A673 (cell line): Measurements from ENCODE around the gene TMEM184B. TPM values are rescaled to one million over a fixed set of nuclear protein-coding genes. Genes with fewer than 3 reads are reported as not detected.

Source experiments
- BruUV-seq: library from RNA; stranded (reverse); fragments of 400-500 nt; replicated peaks from 2 replicates; lab custom pipeline; 2021; lab: Mats Ljungman, UMichigan
- CTCF ChIA-PET: fragments of 300-600 bp; sonication (Branson Sonifier 250); formaldehyde crosslinking; loops from one replicate; lab custom pipeline; 2022; ENCODE audit warnings: antibody characterized with exemption; lab: Charles Lee
- POLR2A ChIA-PET: fragments of 300-600 bp; sonication (Branson Sonifier 250); formaldehyde crosslinking; loops from one replicate; lab custom pipeline; 2022; ENCODE audit warnings: antibody characterized with exemption; ENCODE audit not compliant: low non-redundant PET; lab: Charles Lee
- DNase-seq: peaks from one replicate; pipeline ENCODE4 v3.0.0-alpha.2; 2015; ENCODE audit warnings: low spot score
- H3K27ac ChIP-seq: fragments of 200-600 bp; sonication (generic); 2 replicates; pipeline ENCODE4 v1.5.1; 2016; ENCODE audit warnings: mixed run types, low read depth, mild to moderate bottlenecking, mixed read lengths, antibody characterized with exemption, low read length; ENCODE audit not compliant: poor library complexity, severe bottlenecking
- H3K27me3 ChIP-seq: fragments of 200-600 bp; sonication (generic); replicated peaks from 2 replicates; pipeline ENCODE4 v1.6.1; 2017; ENCODE audit warnings: mixed run types, low read depth, mild to moderate bottlenecking, mixed read lengths, antibody characterized with exemption, low read length; ENCODE audit not compliant: insufficient read depth, poor library complexity
- H3K36me3 ChIP-seq: fragments of 200-600 bp; sonication (generic); 2 replicates; pipeline ENCODE4 v1.6.1; 2016; ENCODE audit warnings: mixed run types, mild to moderate bottlenecking, mixed read lengths, antibody characterized with exemption, low read length; ENCODE audit not compliant: insufficient read depth, poor library complexity, severe bottlenecking
- H3K4me1 ChIP-seq: fragments of 200-600 bp; sonication (generic); 2 replicates; pipeline ENCODE4 v1.6.1; 2017; ENCODE audit warnings: mixed run types, mild to moderate bottlenecking, mixed read lengths, antibody characterized with exemption, low read length; ENCODE audit not compliant: insufficient read depth, poor library complexity, severe bottlenecking
- H3K4me3 ChIP-seq: fragments of 200-600 bp; sonication (generic); 2 replicates; pipeline ENCODE4 v1.5.1; 2016; ENCODE audit warnings: low read depth, mixed run types, mild to moderate bottlenecking, mixed read lengths, low read length; ENCODE audit not compliant: poor library complexity, severe bottlenecking
- H3K9me3 ChIP-seq: fragments of 200-600 bp; sonication (generic); 2 replicates; pipeline ENCODE4 v1.6.1; 2016; ENCODE audit warnings: mixed run types, low read depth, mild to moderate bottlenecking, mixed read lengths, antibody characterized with exemption, low read length; ENCODE audit not compliant: poor library complexity, severe bottlenecking
- CTCF ChIP-seq: fragments of 300-800, 200-600 bp; sonication (generic); conservative IDR thresholded peaks from 2 replicates; pipeline ENCODE4 v1.5.1; 2017; ENCODE audit warnings: low read depth, mild to moderate bottlenecking, antibody characterized with exemption, low read length, moderate library complexity, mixed read lengths
- EZH2 ChIP-seq: fragments of 200-600 bp; sonication (generic); IDR thresholded peaks from 2 replicates; pipeline ENCODE4 v1.6.1; 2017; ENCODE audit warnings: borderline replicate concordance, low read depth, mild to moderate bottlenecking, mixed read lengths, antibody characterized with exemption, low read length; ENCODE audit not compliant: poor library complexity, severe bottlenecking
- intact Hi-C: fragments of 100-400 bp; cut with micrococcal nuclease; formaldehyde crosslinking; loops from one replicate; pipeline ENCODE4 v1.10.0; 2022; ENCODE audit not compliant: unreplicated experiment
- total RNA-seq: library from RNA; stranded (reverse); gene quantifications from 2 replicates; pipeline ENCODE4 v1.2.3, GENCODE V29; 2021

The TMEM184B gene
- total RNA-seq, 1 experiment from 2014 or later = 50.9 TPM

DNA sequence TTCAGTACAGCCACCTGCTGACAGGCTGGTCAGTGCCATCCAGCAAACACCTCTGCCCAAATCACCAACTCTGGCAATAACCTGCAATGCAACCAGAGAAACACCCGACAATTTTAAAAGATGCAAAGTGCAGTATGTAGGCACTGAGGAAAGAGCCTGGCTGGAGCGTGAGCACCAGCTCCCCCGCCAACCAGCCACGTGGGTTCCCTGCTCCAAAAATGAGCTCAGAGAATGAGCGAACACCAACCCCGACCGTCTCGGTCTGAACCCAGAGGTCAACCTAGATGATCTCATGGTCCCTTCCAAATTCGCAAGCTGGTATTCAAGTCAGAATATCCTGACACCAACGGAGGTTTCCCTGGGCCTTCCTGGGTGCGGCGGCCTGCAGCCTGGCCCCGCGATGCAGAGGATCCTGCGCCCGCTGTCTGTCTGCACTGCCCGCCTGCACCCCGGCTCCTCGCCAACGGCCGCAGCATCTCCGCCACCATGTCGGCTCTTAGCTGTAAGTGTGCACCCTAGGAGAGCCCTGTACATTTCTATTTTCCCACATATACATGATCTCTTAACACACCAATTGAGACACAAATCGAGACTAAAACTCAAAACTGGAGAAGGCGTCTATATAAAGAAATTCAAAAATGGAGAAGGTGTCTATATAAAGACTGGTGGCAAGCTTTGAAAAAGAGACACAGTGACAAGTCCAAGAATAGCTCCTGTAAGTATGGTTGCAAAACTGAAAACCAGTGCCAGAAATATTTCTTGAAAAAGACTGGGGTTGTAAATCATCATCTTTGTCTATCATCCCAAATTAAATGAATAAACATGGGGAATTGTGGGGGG, 22.8 kb downstream of the TMEM184B start:
- TF ChIP-seq CTCF (no peak), EZH2 (no peak)
- no peaks in the 10 kb centered on the region for H3K36me3 ChIP-seq
- no TSS peak for BruUV-seq
- no peak for DNase-seq
- ChIA-PET CTCF (no interaction called here), POLR2A (no interaction called here)
- no peak overlapping the region for H3K27ac ChIP-seq
- intact Hi-C loops = no loop called here
- H3K27me3 ChIP-seq = no peaks in the 10 kb centered on the region
- no peak overlapping the region for H3K4me3 ChIP-seq
- H3K4me1 ChIP-seq = no peaks in the 10 kb centered on the region
- H3K9me3 ChIP-seq = no peaks in the 10 kb centered on the region

DNA sequence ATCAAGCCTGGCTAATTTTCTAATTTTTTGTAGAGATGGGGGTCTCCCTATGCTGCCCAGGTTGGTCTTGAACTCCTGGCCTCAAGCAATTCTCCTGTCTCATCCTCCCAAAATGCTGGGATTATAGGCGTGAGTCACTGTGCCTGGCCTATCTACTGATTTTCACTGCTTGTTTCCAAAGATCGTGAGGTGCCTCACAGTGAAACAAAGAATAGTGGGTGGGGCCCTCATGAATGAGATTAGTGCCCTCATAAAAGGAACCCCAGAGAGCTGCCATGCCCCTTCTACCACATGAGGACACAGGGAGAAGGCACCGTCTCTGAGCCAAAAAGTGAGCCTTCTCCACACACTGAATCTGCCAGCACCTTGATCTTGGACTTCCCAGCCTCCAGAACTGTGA, 23.5 kb downstream of the TMEM184B start:
- POLR2A ChIA-PET = no interaction called here
- Histone ChIP-seq H3K4me3 (no peak overlapping the region), H3K36me3 (no peaks in the 10 kb centered on the region), H3K9me3 (no peaks in the 10 kb centered on the region), H3K4me1 (no peaks in the 10 kb centered on the region), H3K27me3 (no peaks in the 10 kb centered on the region), H3K27ac (no peak overlapping the region)
- DNase-seq = no peak
- CTCF ChIA-PET = no interaction called here
- intact Hi-C loops = no loop called here
- no TSS peak for BruUV-seq
- no peak for TF ChIP-seq EZH2
- no peak for TF ChIP-seq CTCF

DNA sequence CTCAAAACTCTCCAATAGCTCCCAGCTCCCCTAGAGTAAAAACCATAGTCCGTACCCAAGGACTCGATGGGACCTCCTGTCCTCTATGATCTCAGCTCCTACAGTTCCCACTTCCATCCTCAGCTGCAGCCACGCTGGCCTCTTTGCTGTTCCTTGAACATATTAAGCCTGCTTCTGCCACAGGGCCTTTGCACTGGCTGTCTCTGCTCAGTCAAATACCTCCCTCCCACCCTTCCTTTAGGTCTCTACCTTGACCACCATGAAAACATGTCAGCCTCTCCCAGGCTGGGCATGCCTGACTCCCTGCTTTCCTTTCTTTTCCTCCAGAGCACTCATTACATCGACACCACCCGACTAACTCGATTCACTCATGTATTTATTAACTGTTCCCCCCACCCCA, 24.5 kb downstream of the TMEM184B start:
- ChIA-PET CTCF (no interaction called here), POLR2A (no interaction called here)
- intact Hi-C loops = no loop called here
- Histone ChIP-seq H3K27ac (no peak overlapping the region), H3K9me3 (no peaks in the 10 kb centered on the region), H3K4me1 (peaks cover 6% of the 10 kb centered on the region), H3K4me3 (no peak overlapping the region), H3K36me3 (no peaks in the 10 kb centered on the region), H3K27me3 (no peaks in the 10 kb centered on the region)
- no peak for DNase-seq
- TF ChIP-seq CTCF (no peak), EZH2 (no peak)
- BruUV-seq = no TSS peak
